ENCODE measurements around the gene PTTG1. TPM values are rescaled to one million over a fixed set of nuclear protein-coding genes. Genes with fewer than 3 reads are reported as not detected.

PTTG1 gene
- polyA plus RNA-seq, 1 of the 3 experiments (the other 2 are of a cell fraction), result 279 TPM

- H3K27me3 ChIP-seq (ENCODE audit: insufficient read depth), result no peaks in the 10 kb centered on the region
- H3K9ac ChIP-seq, result no peak overlapping the region
- no peaks in the 10 kb centered on the region for H3K36me3 ChIP-seq (replicated peaks in 1 of 2; ENCODE audit: control insufficient read depth in 1 of 2, insufficient read depth in 2 of 2, low read length in 1 of 2)
- no peak overlapping the region for H3K27ac ChIP-seq (ENCODE audit: low read depth in 2 of 2, low read length in 1 of 2)
- H4K20me1 ChIP-seq (ENCODE audit: insufficient read depth), result no peaks in the 10 kb centered on the region
- H3K4me2 ChIP-seq, result no peak overlapping the region
- no peaks in the 10 kb centered on the region for H3K9me2 ChIP-seq
- 84% methylated on average over 7 of the region's 7 CpGs for WGBS (ENCODE audit: low lambda C conversion rate)
- no peaks in the 10 kb centered on the region for H3K9me3 ChIP-seq
- no peaks in the 10 kb centered on the region for H3K79me2 ChIP-seq (ENCODE audit: insufficient read depth)
- ChIA-PET CTCF (no interaction called here), POLR2A (no interaction called here)
- no peak overlapping the region for H3K4me3 ChIP-seq (ENCODE audit: low read depth in 2 of 2, low read length in 1 of 2)
- DNase-seq, result no peak
- H3K4me1 ChIP-seq (ENCODE audit: control insufficient read depth in 1 of 2, insufficient read depth in 2 of 2, low read depth in 1 of 2, low read length in 1 of 2), result peaks cover 0 to 16% of the 10 kb centered on the region in 2 experiments; a peak in 1 of 4 replicates
- peaks cover 18% of the 10 kb centered on the region for H3F3A ChIP-seq (replicated peaks; ENCODE audit: insufficient read depth)
- H2AFZ ChIP-seq (ENCODE audit: low read depth), result no peak overlapping the region
- TF ChIP-seq RXRA (IDR thresholded peaks at IDR 0.05; ENCODE audit: borderline replicate concordance, low read depth), result no peak
- no peak for TF ChIP-seq YY1 (IDR thresholded peaks at IDR 0.05; ENCODE audit: low read depth)
- no peak for TF ChIP-seq SIN3A (IDR thresholded peaks at IDR 0.05; ENCODE audit: borderline replicate concordance, low read depth, low read length)
- no peak for TF ChIP-seq TAF1 (IDR thresholded peaks at IDR 0.05; ENCODE audit: borderline replicate concordance, low read depth, low read length)
These were observed 54.3 kb downstream of the PTTG1 start for GRCh38 chr5:160475864-160476438.

- Histone ChIP-seq H3K9me3 (no peaks in the 10 kb centered on the region), H3F3A (replicated peaks; ENCODE audit: insufficient read depth) (peaks cover 13% of the 10 kb centered on the region), H3K27ac (ENCODE audit: low read depth in 2 of 2, low read length in 1 of 2) (peak overlapping the region in 1 of 2 experiments; percentile 13; a peak in 2 of 4 replicates), H3K9ac (no peak overlapping the region), H3K4me1 (ENCODE audit: control insufficient read depth in 1 of 2, insufficient read depth in 2 of 2, low read depth in 1 of 2, low read length in 1 of 2) (peaks cover 0 to 16% of the 10 kb centered on the region in 2 experiments; a peak in 1 of 4 replicates), H3K27me3 (ENCODE audit: insufficient read depth) (no peaks in the 10 kb centered on the region), H3K4me3 (ENCODE audit: low read depth in 2 of 2, low read length in 1 of 2) (no peak overlapping the region), H3K4me2 (peak overlapping the region; percentile 34), H3K36me3 (replicated peaks in 1 of 2; ENCODE audit: control insufficient read depth in 1 of 2, insufficient read depth in 2 of 2, low read length in 1 of 2) (no peaks in the 10 kb centered on the region), H3K79me2 (ENCODE audit: insufficient read depth) (no peaks in the 10 kb centered on the region), H2AFZ (ENCODE audit: low read depth) (no peak overlapping the region), H4K20me1 (ENCODE audit: insufficient read depth) (no peaks in the 10 kb centered on the region), H3K9me2 (no peaks in the 10 kb centered on the region)
- ChIA-PET CTCF (no interaction called here), POLR2A (no interaction called here)
- DNase-seq, result no peak
- TF ChIP-seq YY1 (IDR thresholded peaks at IDR 0.05; ENCODE audit: low read depth) (no peak), RAD21 (IDR thresholded peaks at IDR 0.05; ENCODE audit: low read length) (no peak), MEF2A (IDR thresholded peaks at IDR 0.05; ENCODE audit: borderline replicate concordance, low read depth) (no peak), JUND (IDR thresholded peaks at IDR 0.05) (peak; percentile 26), SMC3 (IDR thresholded peaks at IDR 0.05; ENCODE audit: low read depth, low read length) (no peak), IRF3 (IDR thresholded peaks at IDR 0.05; ENCODE audit: low read depth, low read length) (no peak), FOSL2 (IDR thresholded peaks at IDR 0.05; ENCODE audit: borderline replicate concordance, low read depth) (peak; percentile 3; the same call in 1 of the 2 replicates), REST (IDR thresholded peaks at IDR 0.05; ENCODE audit: low read depth, low read length) (no peak), USF2 (IDR thresholded peaks at IDR 0.05; ENCODE audit: borderline replicate concordance, low read depth, low read length) (no peak), PBX3 (IDR thresholded peaks at IDR 0.05) (peak; percentile 8; the same call in 1 of the 2 replicates), TCF12 (IDR thresholded peaks at IDR 0.05) (peak; percentile 39; the same call in 1 of the 2 replicates), FOXM1 (IDR thresholded peaks at IDR 0.05; ENCODE audit: low read depth) (0 out of 2 replicates have a peak, but pooled peaks have one; percentile 23), NRF1 (IDR thresholded peaks at IDR 0.05; ENCODE audit: low read depth, low read length) (no peak)
- 72% methylated on average over 6 of the region's 6 CpGs for WGBS (ENCODE audit: low lambda C conversion rate)
These were observed 55.8 kb downstream of the PTTG1 start for GRCh38 chr5:160477266-160477970.

Data from SK-N-SH (cell line).